Measurements from ENCODE around the gene PPFIBP2.

PPFIBP2 gene

DNA sequence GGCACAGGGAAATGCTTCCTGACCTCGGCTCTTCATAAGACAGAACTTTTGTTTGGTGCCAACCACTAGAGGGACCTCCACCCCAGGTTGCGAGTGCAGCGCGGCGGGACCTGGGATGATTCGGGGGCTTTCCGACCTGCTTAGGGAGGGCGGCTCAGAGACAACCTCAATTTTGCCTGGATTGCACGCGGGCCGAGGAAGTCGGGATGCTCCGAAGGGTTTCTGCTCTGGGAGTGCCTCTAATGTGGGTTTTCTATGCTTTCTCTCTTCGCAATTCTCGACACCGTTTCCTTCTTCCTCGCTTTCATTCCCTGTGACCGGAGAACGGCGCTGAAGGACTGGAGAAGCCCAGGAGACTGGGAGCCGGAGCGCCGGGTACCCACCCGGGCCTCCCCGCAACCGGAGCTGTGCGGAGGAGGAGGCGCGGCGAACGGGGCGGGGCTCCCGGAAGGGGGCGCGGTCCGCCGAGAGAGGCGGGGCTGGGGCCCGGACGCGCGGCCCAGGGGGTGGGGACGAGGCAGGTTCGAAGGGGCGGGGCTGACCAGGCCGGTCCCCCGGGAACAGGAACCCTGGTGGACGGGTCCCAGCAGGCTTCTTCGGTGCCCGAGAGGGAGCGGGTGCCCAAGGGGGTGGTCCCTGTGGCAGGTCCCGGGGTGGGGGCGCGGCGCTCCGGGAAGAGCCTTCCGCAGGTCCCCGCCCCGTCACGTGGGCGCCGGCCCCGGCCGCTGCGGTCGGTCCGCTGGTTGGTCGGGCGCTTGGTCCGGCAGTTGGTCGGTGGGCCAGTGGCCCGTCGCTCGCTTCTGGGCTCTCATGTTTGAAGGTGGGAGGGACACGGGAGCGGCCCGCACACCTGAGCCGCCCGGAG, at the start of gene PPFIBP2:
Gene PPFIBP2, plus strand, starts transcription at position 766 of the 865 bp plus-strand sequence. CDS start 35,477 bp downstream, outside the sequence.
- peak within 1 kb of the TSS; percentile 80 for H3K4me3 Mint-ChIP-seq
- H3K27ac Mint-ChIP-seq = no peak within 1 kb of the TSS
- DNase-seq (ENCODE audit: low spot score in 2 of 2) (peak; percentile 91 to 96), ATAC-seq (ENCODE audit: low read depth) (peak; percentile 65)
- no peaks in the 10 kb centered on the region for H3K27me3 Mint-ChIP-seq
- peaks cover 55% of the 10 kb centered on the region for H3K4me1 Mint-ChIP-seq
- H3K9me3 Mint-ChIP-seq = peaks cover 1% of the 10 kb centered on the region
- H3K36me3 Mint-ChIP-seq = peaks cover 2% of the 10 kb centered on the region

GRCh38 chr11:7467652-7468051, 46.1 kb upstream of the PPFIBP2 start:
- Mint-ChIP-seq H3K36me3 (peaks cover 30% of the 10 kb centered on the region), H3K27ac (peak overlapping the region; percentile 16), H3K4me3 (no peak overlapping the region), H3K9me3 (peaks cover 3% of the 10 kb centered on the region), H3K27me3 (no peaks in the 10 kb centered on the region), H3K4me1 (peaks cover 26% of the 10 kb centered on the region)
- no peak for DNase-seq (ENCODE audit: low spot score in 2 of 2)
- no peak for ATAC-seq (ENCODE audit: low read depth)

- H3K4me1 Mint-ChIP-seq = peaks cover 31% of the 10 kb centered on the region
- H3K27ac Mint-ChIP-seq = no peak overlapping the region
- DNase-seq (ENCODE audit: low spot score in 2 of 2) (no peak), ATAC-seq (ENCODE audit: low read depth) (no peak)
- no peak overlapping the region for H3K4me3 Mint-ChIP-seq
- peaks cover 3% of the 10 kb centered on the region for H3K9me3 Mint-ChIP-seq
- H3K36me3 Mint-ChIP-seq = peaks cover 28% of the 10 kb centered on the region
- no peaks in the 10 kb centered on the region for H3K27me3 Mint-ChIP-seq
Observed at GRCh38 chr11:7469351-7469865, 44.4 kb upstream of the PPFIBP2 start.

- peaks cover 16% of the 10 kb centered on the region for H3K36me3 Mint-ChIP-seq
- no peak overlapping the region for H3K4me3 Mint-ChIP-seq
- peaks cover 38% of the 10 kb centered on the region for H3K4me1 Mint-ChIP-seq
- no peak overlapping the region for H3K27ac Mint-ChIP-seq
- H3K27me3 Mint-ChIP-seq = no peaks in the 10 kb centered on the region
- peaks cover under 1% of the 10 kb centered on the region for H3K9me3 Mint-ChIP-seq
- no peak for DNase-seq (ENCODE audit: low spot score in 2 of 2)
- no peak for ATAC-seq (ENCODE audit: low read depth)
Observed at GRCh38 chr11:7471071-7471470, 42.7 kb upstream of the PPFIBP2 start.

DNA sequence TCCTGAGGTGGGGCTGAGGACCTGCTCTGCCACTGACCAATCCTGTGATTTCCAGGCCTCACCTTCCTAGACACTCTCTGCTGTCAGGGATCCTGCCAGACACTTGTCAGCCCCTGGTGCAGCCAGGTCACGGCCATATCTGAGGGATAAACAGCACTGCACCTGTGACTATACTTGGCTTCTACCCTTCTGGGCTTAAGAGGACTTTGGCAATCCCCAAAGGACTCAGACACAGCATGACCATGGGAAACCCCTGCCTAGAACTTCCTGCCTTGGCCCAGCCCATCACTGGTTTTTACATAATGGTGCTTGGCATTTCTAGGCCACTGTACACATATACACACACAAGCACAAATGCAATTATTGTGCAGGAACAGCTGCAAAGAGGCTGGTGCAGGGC, 40.1 kb upstream of the PPFIBP2 start:
- DNase-seq (ENCODE audit: low spot score in 2 of 2) (peak; percentile 40 to 58), ATAC-seq (ENCODE audit: low read depth) (peak; percentile 98)
- Mint-ChIP-seq H3K4me3 (peak overlapping the region; percentile 55), H3K4me1 (peaks cover 42% of the 10 kb centered on the region), H3K27me3 (no peaks in the 10 kb centered on the region), H3K27ac (peak overlapping the region; percentile 90), H3K36me3 (peaks cover 15% of the 10 kb centered on the region), H3K9me3 (no peaks in the 10 kb centered on the region)

DNA sequence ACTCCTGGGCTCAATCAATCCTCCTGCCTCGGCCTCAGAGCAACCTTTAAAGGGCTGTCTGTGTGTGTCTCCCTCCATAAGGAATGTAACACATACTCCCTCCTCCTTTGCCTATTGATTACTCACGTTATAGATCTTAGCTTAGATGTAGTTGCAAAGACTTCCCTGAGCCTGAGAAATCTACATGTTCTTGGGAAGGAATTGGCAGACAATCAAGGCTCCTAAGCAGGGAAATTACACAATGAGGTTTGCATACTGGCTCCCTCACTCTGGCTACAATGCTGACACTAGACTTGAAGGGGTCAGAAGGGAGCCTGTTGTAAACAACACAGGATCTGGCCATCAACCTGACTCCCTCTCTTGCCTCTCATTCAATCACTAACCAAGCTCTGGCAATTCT, 33.7 kb upstream of the PPFIBP2 start:
- DNase-seq (ENCODE audit: low spot score in 2 of 2) = no peak
- Mint-ChIP-seq H3K27ac (no peak overlapping the region), H3K9me3 (no peaks in the 10 kb centered on the region), H3K4me1 (peaks cover 14% of the 10 kb centered on the region), H3K36me3 (peaks cover 4% of the 10 kb centered on the region), H3K4me3 (no peak overlapping the region), H3K27me3 (no peaks in the 10 kb centered on the region)
- ATAC-seq (ENCODE audit: low read depth) = no peak

GRCh38 chr11:7484131-7484530, 29.7 kb upstream of the PPFIBP2 start:
- DNase-seq (ENCODE audit: low spot score in 2 of 2) = no peak
- Mint-ChIP-seq H3K27ac (no peak overlapping the region), H3K9me3 (no peaks in the 10 kb centered on the region)

DNA sequence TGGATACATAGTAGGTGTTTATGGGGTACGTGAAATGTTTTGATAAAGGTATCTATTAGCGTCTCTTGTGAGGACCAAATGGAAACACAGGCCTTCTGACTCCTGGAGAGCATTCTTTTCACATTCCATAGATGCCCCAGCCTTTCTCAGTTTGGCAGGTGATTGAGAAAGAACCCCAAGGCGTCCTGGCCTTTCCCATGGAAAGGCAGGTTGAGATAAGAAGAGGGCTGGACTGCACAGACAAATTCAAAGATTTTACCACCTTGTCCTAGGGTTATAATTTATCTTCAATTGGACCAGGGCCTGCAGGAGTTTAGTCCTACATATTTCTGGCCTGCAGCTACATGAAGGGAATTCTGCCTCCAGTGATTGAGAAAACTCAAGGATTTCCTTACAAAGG, 29.2 kb upstream of the PPFIBP2 start:
- Mint-ChIP-seq H3K36me3 (peaks cover 14% of the 10 kb centered on the region), H3K4me3 (no peak overlapping the region), H3K27me3 (no peaks in the 10 kb centered on the region), H3K4me1 (peaks cover 4% of the 10 kb centered on the region), H3K9me3 (no peaks in the 10 kb centered on the region), H3K27ac (no peak overlapping the region)
- ATAC-seq (ENCODE audit: low read depth) (no peak), DNase-seq (ENCODE audit: low spot score in 2 of 2) (no peak)

More at GRCh38 chr11:7484131-7484530, 29.7 kb upstream of the PPFIBP2 start:
- no peak for ATAC-seq (ENCODE audit: low read depth)
- Mint-ChIP-seq H3K4me1 (peaks cover under 1% of the 10 kb centered on the region), H3K27me3 (no peaks in the 10 kb centered on the region), H3K36me3 (peaks cover 10% of the 10 kb centered on the region), H3K4me3 (no peak overlapping the region)

DNA sequence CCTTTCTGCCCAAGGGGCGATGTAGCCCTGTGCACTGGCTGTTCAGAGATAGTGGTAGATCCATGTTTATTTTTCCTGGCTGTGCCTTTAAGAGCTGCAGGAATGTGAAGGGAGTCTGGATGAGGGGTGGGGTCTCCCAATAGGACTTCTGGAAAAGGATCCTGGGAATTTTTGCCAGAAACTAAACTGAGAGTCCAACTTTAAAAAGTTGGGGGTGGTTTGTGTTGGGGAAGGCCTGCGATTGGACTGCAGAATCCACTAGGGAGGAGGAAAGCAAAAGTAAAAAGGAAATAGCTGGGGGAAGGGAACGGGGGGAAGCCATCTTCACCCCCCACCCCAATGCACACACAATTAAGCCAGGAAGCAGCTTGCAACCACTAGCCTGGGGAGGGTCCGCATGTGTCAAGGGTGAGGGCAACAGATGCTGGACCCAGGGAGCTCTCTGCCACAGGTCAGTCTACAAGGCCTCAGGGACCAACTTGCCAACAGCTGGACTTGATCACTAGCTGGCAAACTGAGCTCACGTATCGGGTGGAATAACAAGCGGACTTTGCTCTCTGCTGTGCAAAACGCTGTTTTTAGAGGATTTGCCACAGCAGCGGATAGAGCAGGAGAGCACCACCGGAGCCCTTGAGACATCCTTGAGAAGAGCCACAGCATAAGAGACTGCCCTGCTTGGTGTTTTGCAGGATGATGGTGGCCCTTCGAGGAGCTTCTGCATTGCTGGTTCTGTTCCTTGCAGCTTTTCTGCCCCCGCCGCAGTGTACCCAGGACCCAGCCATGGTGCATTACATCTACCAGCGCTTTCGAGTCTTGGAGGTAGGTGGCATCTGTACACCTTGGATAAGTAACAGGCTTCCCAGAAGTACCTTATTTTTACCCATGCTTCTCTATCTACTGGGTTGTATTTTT, 28.4 kb upstream of the PPFIBP2 start, which contains the start of gene OLFML1:
Gene OLFML1, plus strand, starts transcription at position 321 of the 912 bp plus-strand sequence. Its CDS starts 370 bp downstream, at position 691.
- H3K27me3 Mint-ChIP-seq = no peaks in the 10 kb centered on the region
- H3K27ac Mint-ChIP-seq = no peak within 1 kb of the TSS
- no peaks in the 10 kb centered on the region for H3K9me3 Mint-ChIP-seq
- DNase-seq (ENCODE audit: low spot score in 2 of 2) (no peak), ATAC-seq (ENCODE audit: low read depth) (no peak)
- peaks cover 4% of the 10 kb centered on the region for H3K4me1 Mint-ChIP-seq
- peaks cover 14% of the 10 kb centered on the region for H3K36me3 Mint-ChIP-seq
- H3K4me3 Mint-ChIP-seq = no peak within 1 kb of the TSS

GRCh38 chr11:7486098-7486780, 27.6 kb upstream of the PPFIBP2 start:
- Mint-ChIP-seq H3K27me3 (no peaks in the 10 kb centered on the region), H3K9me3 (no peaks in the 10 kb centered on the region)
- no peak for ATAC-seq (ENCODE audit: low read depth)

GRCh38 chr11:7486781-7487140, 27.0 kb upstream of the PPFIBP2 start:
- Mint-ChIP-seq H3K27me3 (no peaks in the 10 kb centered on the region), H3K36me3 (peaks cover 17% of the 10 kb centered on the region), H3K27ac (no peak overlapping the region), H3K9me3 (no peaks in the 10 kb centered on the region), H3K4me3 (no peak overlapping the region), H3K4me1 (peaks cover 4% of the 10 kb centered on the region)
- no peak for ATAC-seq (ENCODE audit: low read depth)
- DNase-seq (ENCODE audit: low spot score in 2 of 2) = no peak

More at GRCh38 chr11:7486098-7486780, 27.6 kb upstream of the PPFIBP2 start:
- Mint-ChIP-seq H3K4me1 (peaks cover 4% of the 10 kb centered on the region), H3K27ac (no peak overlapping the region), H3K36me3 (peaks cover 17% of the 10 kb centered on the region), H3K4me3 (no peak overlapping the region)
- DNase-seq (ENCODE audit: low spot score in 2 of 2) = no peak

DNA sequence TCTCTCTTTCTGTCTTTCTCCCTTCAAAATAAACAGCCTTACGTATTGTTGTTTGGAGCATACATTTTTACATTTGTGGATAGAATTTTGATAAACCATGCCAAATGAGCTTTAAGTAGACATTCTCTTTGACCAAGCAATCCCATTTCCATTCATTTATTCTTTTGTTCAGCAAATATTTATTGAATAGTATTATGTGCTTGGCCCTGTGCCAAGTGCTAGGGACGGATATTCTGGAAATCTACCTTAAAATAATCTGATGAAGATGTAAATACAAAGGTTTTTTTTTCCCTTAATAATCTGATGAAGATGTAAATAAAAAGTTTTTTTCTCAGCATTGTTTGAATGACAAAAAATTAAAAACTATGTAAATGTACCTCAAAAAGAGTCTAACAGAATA, 26.4 kb upstream of the PPFIBP2 start:
- no peak for DNase-seq (ENCODE audit: low spot score in 2 of 2)
- H3K27me3 Mint-ChIP-seq = no peaks in the 10 kb centered on the region
- H3K4me1 Mint-ChIP-seq = peaks cover 4% of the 10 kb centered on the region
- ATAC-seq (ENCODE audit: low read depth) = no peak
- peaks cover 17% of the 10 kb centered on the region for H3K36me3 Mint-ChIP-seq
- H3K27ac Mint-ChIP-seq = no peak overlapping the region
- H3K4me3 Mint-ChIP-seq = no peak overlapping the region
- H3K9me3 Mint-ChIP-seq = no peaks in the 10 kb centered on the region

DNA sequence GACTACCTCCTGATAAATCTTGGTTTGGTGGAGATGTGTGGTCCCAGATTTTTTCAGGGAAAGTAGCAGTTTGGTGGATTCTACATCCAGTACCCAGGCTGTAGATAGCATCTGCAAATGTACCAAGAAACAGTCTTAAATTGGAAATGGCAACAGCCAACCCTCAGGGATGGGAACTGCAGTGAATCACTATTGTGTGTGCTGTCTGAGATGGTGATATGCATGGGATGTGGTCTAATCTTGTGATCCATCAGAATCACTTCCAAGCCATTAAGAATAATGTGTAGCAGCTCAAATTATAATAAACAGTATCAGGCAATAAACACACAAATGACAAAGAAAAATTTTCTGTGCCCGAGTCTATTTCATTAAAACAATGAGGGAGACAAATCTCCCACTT, 25.1 kb upstream of the PPFIBP2 start:
- Mint-ChIP-seq H3K27me3 (no peaks in the 10 kb centered on the region), H3K36me3 (peaks cover 17% of the 10 kb centered on the region), H3K4me1 (peaks cover 9% of the 10 kb centered on the region), H3K4me3 (no peak overlapping the region), H3K27ac (no peak overlapping the region), H3K9me3 (no peaks in the 10 kb centered on the region)
- DNase-seq (ENCODE audit: low spot score in 2 of 2) = no peak
- no peak for ATAC-seq (ENCODE audit: low read depth)
